Endometrial microvascular endothelial cells (primary cell): Measurements from ENCODE around the gene ABHD4. TPM values are rescaled to one million over a fixed set of nuclear protein-coding genes. Genes with fewer than 3 reads are reported as not detected.

ENCODE experiments used
- in situ Hi-C: cut with HindIII; loops from 2 replicates; pipeline ENCODE4 v1.10.0; 2017; ENCODE audit warnings: low sequenced_read_pairs, low pct_unique_long_range_greater_than_20kb; ENCODE audit errors: inconsistent ontology term
- total RNA-seq: library from RNA; depleted of rRNA; stranded (reverse); fragments of >200 nt; gene quantifications from one replicate; pipeline ENCODE4 v1.2.3, GENCODE V29; 2015; ENCODE audit errors: inconsistent ontology term

Gene ABHD4
- total RNA-seq, 1 donor from 2014 or later: 15.4 TPM

GRCh38 chr14:22583994-22584393 is 14.1 kb upstream of the ABHD4 start:
- in situ Hi-C loops: loop anchor here (10.0 kb wide), 1 partner anchor 311 kb away; no protein-coding TSS in a partner anchor

- in situ Hi-C loops: loop anchor here (10.0 kb wide), 1 partner anchor 308 kb away; no protein-coding TSS in a partner anchor
Measured at GRCh38 chr14:22587247-22587646, 10.9 kb upstream of the ABHD4 start.

- in situ Hi-C loops: loop anchor here (10.0 kb wide), 1 partner anchor 307 kb away; no protein-coding TSS in a partner anchor
Measured at GRCh38 chr14:22587677-22588422, 10.2 kb upstream of the ABHD4 start.

GRCh38 chr14:22588526-22589095 is 9.5 kb upstream of the ABHD4 start:
- in situ Hi-C loops: loop anchor here (10.0 kb wide), 1 partner anchor 306 kb away; no protein-coding TSS in a partner anchor

- in situ Hi-C loops: loop anchor here (10.0 kb wide), 1 partner anchor 306 kb away; no protein-coding TSS in a partner anchor
Measured at GRCh38 chr14:22589096-22589839, 8.8 kb upstream of the ABHD4 start, which contains the start of gene DAD1. DAD1 (minus strand) TSS chr14:22589224; CDS start chr14:22589157, 67 bp downstream.

GRCh38 chr14:22593189-22593588 is 4.9 kb upstream of the ABHD4 start:
- in situ Hi-C loops: no loop called here

- in situ Hi-C loops: no loop called here
Measured at GRCh38 chr14:22593601-22594000, 4.5 kb upstream of the ABHD4 start.

GRCh38 chr14:22594156-22594716 is 3.9 kb upstream of the ABHD4 start:
- in situ Hi-C loops: no loop called here

- in situ Hi-C loops: no loop called here
Measured at GRCh38 chr14:22596354-22596879, 1.7 kb upstream of the ABHD4 start.

- in situ Hi-C loops: no loop called here
Measured at GRCh38 chr14:22597265-22597664, 835 bp upstream of the ABHD4 start.

- in situ Hi-C loops: no loop called here
Measured at GRCh38 chr14:22597771-22598098, 365 bp upstream of the ABHD4 start.

GRCh38 chr14:22598896-22599244 is 770 bp downstream of the ABHD4 start:
- in situ Hi-C loops: no loop called here

GRCh38 chr14:22599349-22599748 is 1.2 kb downstream of the ABHD4 start:
- in situ Hi-C loops: no loop called here

GRCh38 chr14:22600027-22600426 is 1.9 kb downstream of the ABHD4 start:
- in situ Hi-C loops: no loop called here

GRCh38 chr14:22601456-22601855 is 3.4 kb downstream of the ABHD4 start:
- in situ Hi-C loops: no loop called here

GRCh38 chr14:22601996-22602395 is 3.9 kb downstream of the ABHD4 start:
- in situ Hi-C loops: no loop called here

GRCh38 chr14:22602862-22603261 is 4.8 kb downstream of the ABHD4 start:
- in situ Hi-C loops: no loop called here

- in situ Hi-C loops: no loop called here
Measured at GRCh38 chr14:22606380-22606779, 8.3 kb downstream of the ABHD4 start.

GRCh38 chr14:22607291-22607690 is 9.2 kb downstream of the ABHD4 start:
- in situ Hi-C loops: no loop called here
